ENCODE results near the gene OXNAD1. TPM values are rescaled to one million over a fixed set of nuclear protein-coding genes. Genes with fewer than 3 reads are reported as not detected.

OXNAD1 gene
- total RNA-seq, 1 experiment from 2014 or later: 23.7 TPM

DNA sequence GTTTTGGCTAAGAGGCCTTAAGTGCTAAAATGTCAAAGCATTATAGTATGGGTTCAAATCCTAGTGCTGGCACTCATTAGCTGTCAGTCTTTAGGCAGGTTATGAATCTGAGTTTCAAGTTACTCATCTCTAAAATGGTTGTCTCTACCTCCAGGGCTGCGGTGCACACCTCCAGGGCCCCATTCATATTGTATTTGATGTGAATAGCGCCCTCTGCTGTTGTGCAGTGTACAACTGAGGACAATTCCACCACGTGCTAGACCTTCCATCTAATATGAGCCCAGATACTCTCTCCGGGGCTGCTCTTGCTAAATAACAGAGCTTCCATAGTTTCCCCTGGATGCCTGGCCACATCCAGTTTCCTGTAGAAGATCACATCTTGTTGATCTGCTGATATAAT, 54.3 kb downstream of the OXNAD1 start:
- H3K4ac ChIP-seq (ENCODE audit: low read depth, low read length): no peak overlapping the region
- H2BK20ac ChIP-seq (ENCODE audit: low read depth, low read length, poor library complexity, severe bottlenecking): no peak overlapping the region
- H3K79me1 ChIP-seq (ENCODE audit: insufficient read depth, low read depth, low read length, poor library complexity, severe bottlenecking): no peaks in the 10 kb centered on the region
- no peak overlapping the region for H2BK5ac ChIP-seq (ENCODE audit: insufficient read length, low read length)
- no peaks in the 10 kb centered on the region for H4K20me1 ChIP-seq (ENCODE audit: control insufficient read depth, insufficient read depth, insufficient read length)
- no CpG with 5 or more reads among the region's 4 CpGs for WGBS (ENCODE audit: extremely low coverage, insufficient read length, low lambda C conversion rate)
- H3K9ac ChIP-seq (ENCODE audit: extremely low read depth, insufficient read length, low read length): no peak overlapping the region
- H2AK5ac ChIP-seq (ENCODE audit: insufficient read length, low read length): no peak overlapping the region
- no peak overlapping the region for H3K4me2 ChIP-seq (ENCODE audit: insufficient read depth, insufficient read length, low read length)
- H3K4me1 ChIP-seq (ENCODE audit: insufficient read depth, low read length): no peaks in the 10 kb centered on the region
- no peaks in the 10 kb centered on the region for H3K9me3 ChIP-seq (ENCODE audit: control insufficient read depth, low read depth, low read length)
- no peak overlapping the region for H2BK120ac ChIP-seq (ENCODE audit: low read depth, low read length, poor library complexity, severe bottlenecking)
- peak; percentile 57 for DNase-seq
- no peak overlapping the region for H2BK12ac ChIP-seq (ENCODE audit: insufficient read length, low read depth, low read length)
- Mint-ChIP-seq H3K36me3 (ENCODE audit: insufficient read depth in 1 of 3, low read depth in 3 of 3) (peaks cover 2 to 28% (median 7%) of the 10 kb centered on the region in 3 experiments; a peak in 6 of 7 replicates), H3K27ac (peak overlapping the region in 1 of 3 experiments; percentile 9; a peak in 2 of 7 replicates), H3K4me1 (peaks cover 5 to 6% of the 10 kb centered on the region in 2 experiments; a peak in 3 of 4 replicates), H3K4me3 (no peak overlapping the region), H3K27me3 (ENCODE audit: low read depth) (no peaks in the 10 kb centered on the region; the same call in 1 of the 2 replicates), H3K9me3 (no peaks in the 10 kb centered on the region)
- H3K27me3 ChIP-seq (ENCODE audit: insufficient read depth, low read length): no peaks in the 10 kb centered on the region
- H2BK15ac ChIP-seq (ENCODE audit: low read depth, low read length): no peak overlapping the region
- no peak overlapping the region for H3K14ac ChIP-seq (ENCODE audit: insufficient read depth, low read length)
- no peak overlapping the region for H3K56ac ChIP-seq (ENCODE audit: insufficient read length, low read depth, low read length)
- no peak overlapping the region for H3K23ac ChIP-seq (ENCODE audit: insufficient read length, low read depth, low read length)
- H4K91ac ChIP-seq (ENCODE audit: insufficient read length, low read depth, low read length): no peak overlapping the region
- no peak overlapping the region for H2AFZ ChIP-seq (ENCODE audit: low read length)
- no peak overlapping the region for H3T11ph ChIP-seq (ENCODE audit: low read length)
- H3K27ac ChIP-seq (ENCODE audit: insufficient read length, low read depth, low read length): no peak overlapping the region
- no peak overlapping the region for H3K18ac ChIP-seq (ENCODE audit: insufficient read length, low read depth, low read length)
- peak; percentile 78 for TF ChIP-seq CTCF (conservative IDR thresholded peaks at IDR 0.05)
- no peaks in the 10 kb centered on the region for H3K23me2 ChIP-seq (ENCODE audit: insufficient read length, low read depth, low read length, poor library complexity, severe bottlenecking)
- no peaks in the 10 kb centered on the region for H3K79me2 ChIP-seq (ENCODE audit: insufficient read depth, low read length)
- no peak overlapping the region for H4K8ac ChIP-seq (replicated peaks; ENCODE audit: insufficient read length, low read depth, low read length)
- no peak overlapping the region for H4K5ac ChIP-seq (ENCODE audit: insufficient read length, low read depth, low read length)
